Measurements from ENCODE around the gene KLF3. TPM values are rescaled to one million over a fixed set of nuclear protein-coding genes. Genes with fewer than 3 reads are reported as not detected.
"Not testable (repeated sequence)": the region's sequence is repeated elsewhere in the genome, so short reads cannot be mapped to it uniquely, and the experiment has no call there.

KLF3 gene
- total RNA-seq, 4 donors from 2014 or later = 30.8 to 50.4 (median 40.4) TPM

DNA sequence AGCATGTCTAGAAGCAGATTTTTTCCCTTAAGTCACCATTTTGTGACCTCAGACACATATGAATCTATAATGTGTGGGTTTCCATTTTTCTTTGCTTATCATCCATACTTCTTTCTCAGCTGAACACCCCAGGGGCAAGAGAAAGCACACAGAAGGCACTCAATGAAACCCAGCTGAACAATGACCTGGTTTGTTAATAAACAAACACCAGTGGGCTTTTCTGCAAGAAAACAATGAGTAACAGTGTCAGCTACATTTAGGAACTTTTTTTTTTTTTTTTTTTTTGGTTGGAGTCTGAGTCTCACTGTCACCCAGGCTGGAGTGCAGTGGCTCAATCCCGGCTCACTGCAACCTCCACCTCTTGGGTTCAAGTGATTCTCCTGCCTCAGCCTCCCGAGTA lies 40.7 kb upstream of the KLF3 start:
- H3K4me3 ChIP-seq = no peak overlapping the region
- no peak for DNase-seq (ENCODE audit: extremely low spot score)
- H3K27ac ChIP-seq (replicated peaks in 1 of 4) = no peak overlapping the region
- no peaks in the 10 kb centered on the region for H3K36me3 ChIP-seq
- intact Hi-C loops (cut with DNase I) = no loop called here
- H3K9me3 ChIP-seq = no peaks in the 10 kb centered on the region
- TF ChIP-seq POLR2AphosphoS5 (IDR thresholded peaks at IDR 0.05) (no peak), POLR2A (IDR thresholded peaks at IDR 0.05; ENCODE audit: low read depth) (no peak), EP300 (IDR thresholded peaks at IDR 0.05) (no peak)
- TF ChIP-seq, protein P1, sequence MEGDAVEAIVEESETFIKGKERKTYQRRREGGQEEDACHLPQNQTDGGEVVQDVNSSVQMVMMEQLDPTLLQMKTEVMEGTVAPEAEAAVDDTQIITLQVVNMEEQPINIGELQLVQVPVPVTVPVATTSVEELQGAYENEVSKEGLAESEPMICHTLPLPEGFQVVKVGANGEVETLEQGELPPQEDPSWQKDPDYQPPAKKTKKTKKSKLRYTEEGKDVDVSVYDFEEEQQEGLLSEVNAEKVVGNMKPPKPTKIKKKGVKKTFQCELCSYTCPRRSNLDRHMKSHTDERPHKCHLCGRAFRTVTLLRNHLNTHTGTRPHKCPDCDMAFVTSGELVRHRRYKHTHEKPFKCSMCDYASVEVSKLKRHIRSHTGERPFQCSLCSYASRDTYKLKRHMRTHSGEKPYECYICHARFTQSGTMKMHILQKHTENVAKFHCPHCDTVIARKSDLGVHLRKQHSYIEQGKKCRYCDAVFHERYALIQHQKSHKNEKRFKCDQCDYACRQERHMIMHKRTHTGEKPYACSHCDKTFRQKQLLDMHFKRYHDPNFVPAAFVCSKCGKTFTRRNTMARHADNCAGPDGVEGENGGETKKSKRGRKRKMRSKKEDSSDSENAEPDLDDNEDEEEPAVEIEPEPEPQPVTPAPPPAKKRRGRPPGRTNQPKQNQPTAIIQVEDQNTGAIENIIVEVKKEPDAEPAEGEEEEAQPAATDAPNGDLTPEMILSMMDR (IDR thresholded peaks at IDR 0.05) = no peak
- 89% methylated on average over 2 of the region's 2 CpGs for WGBS
- H3K4me1 ChIP-seq = peaks cover 4 to 34% (median 24%) of the 10 kb centered on the region in 4 donors
- H3K27me3 ChIP-seq = no peaks in the 10 kb centered on the region

GRCh38 chr4:38624311-38624710 lies 39.7 kb upstream of the KLF3 start:
- H3K9me3 ChIP-seq = no peaks in the 10 kb centered on the region
- intact Hi-C loops (cut with DNase I) = no loop called here
- H3K4me1 ChIP-seq = peaks cover 4 to 34% (median 24%) of the 10 kb centered on the region in 4 donors
- no peak overlapping the region for H3K4me3 ChIP-seq
- H3K27ac ChIP-seq (replicated peaks in 1 of 4) = no peak overlapping the region
- no peaks in the 10 kb centered on the region for H3K27me3 ChIP-seq
- DNase-seq (ENCODE audit: extremely low spot score) = no peak
- no peaks in the 10 kb centered on the region for H3K36me3 ChIP-seq
- TF ChIP-seq EP300 (IDR thresholded peaks at IDR 0.05) = no peak
- TF ChIP-seq, protein P1 (IDR thresholded peaks at IDR 0.05) = no peak
- TF ChIP-seq POLR2AphosphoS5 (IDR thresholded peaks at IDR 0.05) = no peak
- TF ChIP-seq POLR2A (IDR thresholded peaks at IDR 0.05; ENCODE audit: low read depth) = no peak
- WGBS = 93% methylated on average over 3 of the region's 3 CpGs

DNA sequence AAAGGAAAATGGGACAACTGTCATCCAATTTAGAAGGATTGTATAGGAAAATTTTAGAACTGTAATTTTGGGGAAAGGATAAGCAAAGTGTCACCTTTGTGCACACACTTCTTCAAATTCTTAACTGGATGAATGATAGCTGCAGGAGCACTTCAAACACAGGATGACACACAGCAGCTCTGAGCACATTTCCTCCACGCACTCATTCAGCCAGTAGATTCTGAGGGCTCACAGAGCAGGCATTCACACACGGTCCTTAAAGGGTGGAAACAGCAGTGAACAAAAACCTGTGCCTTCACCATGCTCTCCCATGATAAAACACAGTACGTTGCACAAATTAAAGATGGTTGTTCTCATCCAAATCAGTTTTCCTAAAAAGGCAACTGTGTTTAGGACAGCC lies 38.5 kb upstream of the KLF3 start:
- TF ChIP-seq POLR2A (IDR thresholded peaks at IDR 0.05; ENCODE audit: low read depth) = no peak
- TF ChIP-seq, protein P1 (IDR thresholded peaks at IDR 0.05) = no peak
- no peak for TF ChIP-seq POLR2AphosphoS5 (IDR thresholded peaks at IDR 0.05)
- no peak for TF ChIP-seq EP300 (IDR thresholded peaks at IDR 0.05)
- H3K27me3 ChIP-seq = no peaks in the 10 kb centered on the region
- H3K4me3 ChIP-seq = no peak overlapping the region
- 53% methylated on average over 3 of the region's 3 CpGs for WGBS
- intact Hi-C loops (cut with DNase I) = no loop called here
- DNase-seq (ENCODE audit: extremely low spot score) = no peak
- no peaks in the 10 kb centered on the region for H3K9me3 ChIP-seq
- peaks cover 0 to 32% (median 19%) of the 10 kb centered on the region in 4 donors for H3K4me1 ChIP-seq
- no peaks in the 10 kb centered on the region for H3K36me3 ChIP-seq
- peak overlapping the region in 3 of 4 donors; percentile 9 to 56 (median 22) for H3K27ac ChIP-seq (replicated peaks in 1 of 4)

DNA sequence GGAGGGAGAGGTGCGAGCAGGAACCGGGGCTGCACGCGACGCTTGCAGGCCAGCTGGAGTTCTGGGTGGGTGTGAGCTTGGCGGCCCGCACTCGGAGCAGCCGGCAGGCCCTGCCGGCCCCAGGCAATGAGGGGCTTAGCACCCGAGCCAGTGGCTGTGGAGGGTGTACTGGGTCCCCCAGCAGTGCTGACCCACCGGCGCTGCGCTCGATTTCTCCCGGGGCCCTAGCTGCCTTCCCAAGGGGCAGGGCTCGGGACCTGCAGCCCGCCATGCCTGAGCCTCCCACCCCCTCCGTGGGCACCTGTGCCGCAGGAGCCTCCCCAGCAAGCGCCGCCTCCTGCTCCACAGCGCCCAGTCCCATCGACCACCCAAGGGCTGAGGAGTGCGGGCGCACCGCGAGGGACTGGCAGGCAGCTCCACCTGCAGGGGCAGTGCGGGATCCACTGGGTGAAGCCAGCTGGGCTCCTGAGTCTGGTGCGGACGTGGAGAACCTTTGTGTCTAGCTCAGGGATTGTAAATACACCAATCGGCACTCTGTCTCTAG lies 37.0 kb upstream of the KLF3 start:
- intact Hi-C loops (cut with DNase I); H3K9me3 ChIP-seq; H3K27me3 ChIP-seq; H3K4me3 ChIP-seq; H3K27ac ChIP-seq (replicated peaks in 1 of 4); H3K36me3 ChIP-seq; DNase-seq (ENCODE audit: extremely low spot score): not testable (repeated sequence)
- peaks cover 0 to 18% (median 13%) of the 10 kb centered on the region in 4 donors for H3K4me1 ChIP-seq
- 96% methylated on average over 16 of the region's 32 CpGs for WGBS

DNA sequence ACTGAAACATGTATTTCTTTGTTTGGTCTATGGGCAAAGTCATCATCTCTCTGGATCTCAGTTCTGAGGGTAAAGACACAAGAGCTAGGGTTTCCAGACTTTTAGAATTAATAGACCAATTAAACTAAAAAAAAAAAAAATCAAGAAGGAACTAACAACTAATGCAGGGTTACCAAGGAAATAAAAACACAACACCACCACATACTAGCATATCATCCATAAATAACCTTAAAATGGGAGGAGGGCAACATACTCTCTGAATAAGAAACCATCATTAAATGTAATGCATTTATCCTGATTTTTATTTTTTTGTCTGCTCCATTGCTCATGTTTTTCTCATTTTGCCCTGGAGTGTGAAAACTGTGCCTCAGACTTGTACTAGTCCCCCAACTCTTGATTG lies 33.5 kb upstream of the KLF3 start:
- no peaks in the 10 kb centered on the region for H3K27me3 ChIP-seq
- intact Hi-C loops (cut with DNase I) = no loop called here
- no peaks in the 10 kb centered on the region for H3K9me3 ChIP-seq

More for the DNA sequence above, 33.5 kb upstream of the KLF3 start:
- Histone ChIP-seq H3K4me3 (no peak overlapping the region), H3K36me3 (no peaks in the 10 kb centered on the region), H3K27ac (replicated peaks in 1 of 4) (no peak overlapping the region), H3K4me1 (peaks cover 5 to 22% (median 18%) of the 10 kb centered on the region in 4 donors)
- TF ChIP-seq POLR2AphosphoS5 (IDR thresholded peaks at IDR 0.05) = no peak
- no peak for TF ChIP-seq POLR2A (IDR thresholded peaks at IDR 0.05; ENCODE audit: low read depth)
- TF ChIP-seq, protein P1 (IDR thresholded peaks at IDR 0.05) = no peak
- TF ChIP-seq EP300 (IDR thresholded peaks at IDR 0.05) = no peak
- no peak for DNase-seq (ENCODE audit: extremely low spot score)
